ENCODE measurements around the gene EBF4.

The EBF4 gene

GRCh38 chr20:2751878-2752566 lies 59.4 kb downstream of the EBF4 start:
- Mint-ChIP-seq H3K9me3 (no peaks in the 10 kb centered on the region), H3K4me3 (peak overlapping the region; percentile 77), H3K36me3 (no peaks in the 10 kb centered on the region), H3K27ac (no peak overlapping the region), H3K4me1 (peaks cover 51% of the 10 kb centered on the region)
- peak; percentile 67 for ATAC-seq
- DNase-seq (ENCODE audit: low spot score in 2 of 2) = peak in 1 of 2 donors; percentile 65

- Mint-ChIP-seq H3K4me1 (peaks cover 43% of the 10 kb centered on the region), H3K4me3 (peak overlapping the region; percentile 77)
- ATAC-seq = peak; percentile 8
Observed at GRCh38 chr20:2752567-2753460, 60.2 kb downstream of the EBF4 start.

GRCh38 chr20:2753461-2754040 lies 61.0 kb downstream of the EBF4 start:
- H3K4me1 Mint-ChIP-seq = peaks cover 40% of the 10 kb centered on the region

More at GRCh38 chr20:2752567-2753460, 60.2 kb downstream of the EBF4 start:
- Mint-ChIP-seq H3K9me3 (no peaks in the 10 kb centered on the region), H3K27ac (peak overlapping the region; percentile 32), H3K36me3 (no peaks in the 10 kb centered on the region)
- peak in 1 of 2 donors; percentile 69 for DNase-seq (ENCODE audit: low spot score in 2 of 2)

GRCh38 chr20:2754424-2754823 lies 61.8 kb downstream of the EBF4 start:
- Mint-ChIP-seq H3K4me3 (no peak overlapping the region), H3K36me3 (no peaks in the 10 kb centered on the region), H3K27ac (no peak overlapping the region), H3K4me1 (peaks cover 40% of the 10 kb centered on the region), H3K9me3 (no peaks in the 10 kb centered on the region)
- DNase-seq (ENCODE audit: low spot score in 2 of 2) (no peak), ATAC-seq (no peak)

More at GRCh38 chr20:2753461-2754040, 61.0 kb downstream of the EBF4 start:
- no peaks in the 10 kb centered on the region for H3K9me3 Mint-ChIP-seq
- ATAC-seq = no peak
- H3K4me3 Mint-ChIP-seq = peak overlapping the region; percentile 77
- peak overlapping the region; percentile 32 for H3K27ac Mint-ChIP-seq
- H3K36me3 Mint-ChIP-seq = no peaks in the 10 kb centered on the region
- DNase-seq (ENCODE audit: low spot score in 2 of 2) = no peak

- H3K27ac Mint-ChIP-seq = no peak overlapping the region
- DNase-seq (ENCODE audit: low spot score in 2 of 2) = no peak
Observed at GRCh38 chr20:2755451-2756055, 63.0 kb downstream of the EBF4 start.

GRCh38 chr20:2756056-2756611 lies 63.6 kb downstream of the EBF4 start:
- Mint-ChIP-seq H3K27ac (no peak overlapping the region), H3K4me1 (peaks cover 31% of the 10 kb centered on the region), H3K4me3 (no peak overlapping the region), H3K36me3 (no peaks in the 10 kb centered on the region), H3K9me3 (no peaks in the 10 kb centered on the region)
- DNase-seq (ENCODE audit: low spot score in 2 of 2) (no peak), ATAC-seq (no peak)

More at GRCh38 chr20:2755451-2756055, 63.0 kb downstream of the EBF4 start:
- no peak overlapping the region for H3K4me3 Mint-ChIP-seq
- H3K36me3 Mint-ChIP-seq = no peaks in the 10 kb centered on the region
- H3K9me3 Mint-ChIP-seq = no peaks in the 10 kb centered on the region
- peaks cover 31% of the 10 kb centered on the region for H3K4me1 Mint-ChIP-seq
- no peak for ATAC-seq

GRCh38 chr20:2757001-2757400 lies 64.4 kb downstream of the EBF4 start:
- H3K36me3 Mint-ChIP-seq = no peaks in the 10 kb centered on the region
- H3K4me3 Mint-ChIP-seq = no peak overlapping the region
- H3K27ac Mint-ChIP-seq = no peak overlapping the region
- no peaks in the 10 kb centered on the region for H3K9me3 Mint-ChIP-seq
- ATAC-seq (no peak), DNase-seq (ENCODE audit: low spot score in 2 of 2) (no peak)
- peaks cover 31% of the 10 kb centered on the region for H3K4me1 Mint-ChIP-seq

GRCh38 chr20:2757969-2758368 lies 65.4 kb downstream of the EBF4 start:
- Mint-ChIP-seq H3K36me3 (no peaks in the 10 kb centered on the region), H3K4me3 (no peak overlapping the region), H3K27ac (no peak overlapping the region), H3K9me3 (no peaks in the 10 kb centered on the region), H3K4me1 (peaks cover 27% of the 10 kb centered on the region)
- ATAC-seq (no peak), DNase-seq (ENCODE audit: low spot score in 2 of 2) (no peak)

- H3K4me1 Mint-ChIP-seq = peaks cover 18% of the 10 kb centered on the region
- no peak for DNase-seq (ENCODE audit: low spot score in 2 of 2)
- no peaks in the 10 kb centered on the region for H3K36me3 Mint-ChIP-seq
- no peak overlapping the region for H3K27ac Mint-ChIP-seq
- ATAC-seq = peak; percentile 27
- no peaks in the 10 kb centered on the region for H3K9me3 Mint-ChIP-seq
- H3K4me3 Mint-ChIP-seq = no peak overlapping the region
Observed at GRCh38 chr20:2759143-2759542, 66.6 kb downstream of the EBF4 start.

GRCh38 chr20:2759603-2760296 lies 67.2 kb downstream of the EBF4 start:
- H3K27ac Mint-ChIP-seq = no peak overlapping the region
- peaks cover 18% of the 10 kb centered on the region for H3K4me1 Mint-ChIP-seq
- DNase-seq (ENCODE audit: low spot score in 2 of 2) = no peak
- H3K36me3 Mint-ChIP-seq = no peaks in the 10 kb centered on the region
- no peak for ATAC-seq
- H3K9me3 Mint-ChIP-seq = no peaks in the 10 kb centered on the region
- H3K4me3 Mint-ChIP-seq = no peak overlapping the region

GRCh38 chr20:2760297-2760951 lies 67.8 kb downstream of the EBF4 start:
- ATAC-seq (no peak), DNase-seq (ENCODE audit: low spot score in 2 of 2) (no peak)
- Mint-ChIP-seq H3K4me3 (no peak overlapping the region), H3K4me1 (peaks cover 18% of the 10 kb centered on the region), H3K27ac (no peak overlapping the region), H3K9me3 (no peaks in the 10 kb centered on the region), H3K36me3 (no peaks in the 10 kb centered on the region)

GRCh38 chr20:2760952-2761305 lies 68.3 kb downstream of the EBF4 start:
- ATAC-seq = no peak
- H3K27ac Mint-ChIP-seq = no peak overlapping the region
- H3K9me3 Mint-ChIP-seq = no peaks in the 10 kb centered on the region
- no peaks in the 10 kb centered on the region for H3K36me3 Mint-ChIP-seq
- H3K4me1 Mint-ChIP-seq = peaks cover 18% of the 10 kb centered on the region
- H3K4me3 Mint-ChIP-seq = no peak overlapping the region
- no peak for DNase-seq (ENCODE audit: low spot score in 2 of 2)

GRCh38 chr20:2761885-2762284 lies 69.3 kb downstream of the EBF4 start:
- ATAC-seq (no peak), DNase-seq (ENCODE audit: low spot score in 2 of 2) (no peak)
- Mint-ChIP-seq H3K9me3 (no peaks in the 10 kb centered on the region), H3K4me3 (no peak overlapping the region), H3K27ac (no peak overlapping the region), H3K36me3 (no peaks in the 10 kb centered on the region), H3K4me1 (peaks cover 9% of the 10 kb centered on the region)

- Mint-ChIP-seq H3K27ac (no peak overlapping the region), H3K4me1 (peaks cover 9% of the 10 kb centered on the region), H3K9me3 (no peaks in the 10 kb centered on the region), H3K36me3 (peaks cover 1% of the 10 kb centered on the region), H3K4me3 (no peak overlapping the region)
- ATAC-seq (no peak), DNase-seq (ENCODE audit: low spot score in 2 of 2) (no peak)
Observed at GRCh38 chr20:2762578-2763131, 70.1 kb downstream of the EBF4 start.
